Activated CD4-positive, alpha-beta T cell treated with anti-CD3 and anti-CD28 coated beads, Interleukin-2, amount 50 U/mL, for 1 hour (primary cell): Measurements from ENCODE around the gene CCND3.

Experiments
- DNase-seq: peaks from one replicate; pipeline ENCODE4 v3.0.0-alpha.2; 2020

CCND3 gene

GRCh38 chr6:41920921-41921711, 20.5 kb downstream of the CCND3 start, which contains the start of the genes BYSL and MED20:
Gene BYSL, plus strand, starts transcription at chr6:41921499. Its CDS starts 64 bp downstream, at chr6:41921563.
Gene MED20, minus strand, starts transcription at chr6:41921139. Its CDS starts 121 bp downstream, at chr6:41921018.
- DNase-seq: peak; percentile 92

- no peak for DNase-seq
Observed at GRCh38 chr6:41917528-41917927, 24.1 kb downstream of the CCND3 start.

GRCh38 chr6:41914869-41915530, 26.6 kb downstream of the CCND3 start:
- no peak for DNase-seq

DNA sequence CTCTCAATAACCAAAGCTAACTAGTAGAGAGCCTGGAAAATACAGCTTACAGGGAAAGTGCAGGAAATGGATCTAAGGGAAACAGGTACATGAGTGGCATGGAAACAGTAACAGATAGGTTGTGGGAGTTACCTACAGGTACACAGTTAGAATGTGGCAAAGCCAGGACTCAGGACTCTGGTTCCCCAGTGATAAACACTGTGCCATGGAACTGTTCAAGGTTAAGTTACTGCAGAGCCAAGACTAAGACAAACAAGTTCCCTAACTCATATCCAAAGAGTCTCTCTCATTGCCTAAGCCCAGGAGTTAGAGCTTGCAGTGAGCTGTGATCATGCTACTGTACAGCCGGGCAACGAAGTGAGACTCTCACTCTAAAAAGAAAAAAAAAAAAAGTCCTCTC, 27.3 kb downstream of the CCND3 start:
- DNase-seq: no peak

GRCh38 chr6:41909727-41910126, 31.9 kb downstream of the CCND3 start:
- no peak for DNase-seq

DNA sequence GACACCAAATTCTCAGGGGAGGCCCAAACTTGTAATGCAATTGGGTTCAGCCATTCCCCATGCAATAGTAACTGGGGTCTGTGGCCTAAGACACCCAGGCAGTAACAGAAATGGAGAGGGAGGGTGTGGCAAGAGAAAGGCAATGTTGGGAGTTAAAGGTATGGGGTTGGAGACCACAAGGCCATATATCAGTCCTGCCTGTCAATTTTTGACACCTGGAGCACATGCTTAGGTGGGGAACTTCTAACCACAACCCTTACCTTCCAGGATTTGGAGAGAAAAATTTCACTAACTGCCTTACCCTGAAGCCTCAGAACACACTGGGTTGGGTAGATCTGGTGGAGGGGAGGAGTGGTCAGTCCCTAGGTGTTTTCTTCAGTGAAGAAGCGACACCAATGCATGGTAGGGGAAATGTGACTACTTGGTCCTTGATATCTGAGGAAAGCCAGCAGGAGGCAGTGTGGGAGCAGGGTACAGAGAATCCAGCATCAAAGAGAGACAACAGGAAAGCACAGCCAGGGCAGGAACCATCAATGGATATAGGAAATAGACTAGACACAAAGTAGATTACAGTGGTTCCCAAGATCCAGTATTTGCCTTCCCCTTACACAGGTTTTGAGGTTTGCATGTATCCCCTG, 39.6 kb downstream of the CCND3 start:
- peak; percentile 56 for DNase-seq

DNA sequence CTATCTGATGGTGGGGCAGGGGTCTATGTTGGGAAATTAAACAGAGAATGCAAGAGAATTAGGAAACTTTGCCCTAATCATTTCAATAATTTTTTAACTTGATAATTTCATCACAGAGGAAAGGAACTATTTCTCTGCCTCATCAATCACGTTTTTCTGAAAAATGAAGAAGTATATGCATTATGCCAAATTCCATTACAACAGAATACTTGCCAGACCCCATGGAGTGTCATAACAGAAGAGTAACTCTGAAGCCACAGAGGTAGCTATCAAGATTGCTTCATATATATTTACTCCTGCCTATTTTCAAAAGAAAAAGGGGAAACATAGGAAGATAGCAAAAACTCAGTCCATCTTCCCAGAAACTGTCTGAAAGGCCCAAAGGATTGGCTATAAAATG, 40.7 kb downstream of the CCND3 start:
- no peak for DNase-seq

DNA sequence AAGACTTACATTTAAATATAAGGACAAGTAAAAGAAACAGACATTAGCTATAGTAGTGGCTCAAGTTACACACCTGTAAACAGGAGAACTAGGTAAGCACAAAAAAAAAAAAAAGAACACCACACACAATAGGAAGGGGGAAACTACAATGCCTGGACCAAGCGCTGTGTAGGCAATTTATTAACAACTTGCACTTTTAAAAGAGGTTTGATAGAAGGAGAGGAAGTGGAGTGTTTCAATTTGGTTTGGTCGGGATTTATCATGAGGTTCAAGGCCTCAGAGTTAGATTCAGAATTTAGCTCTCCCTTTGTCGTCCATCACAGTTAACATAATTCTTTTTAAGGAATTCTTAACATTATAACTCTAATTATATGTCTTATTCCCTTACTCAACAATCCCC, 45.3 kb downstream of the CCND3 start:
- no peak for DNase-seq

GRCh38 chr6:41895300-41896233, 46.0 kb downstream of the CCND3 start, which contains the start of gene USP49:
Gene USP49, minus strand, starts transcription at chr6:41895375. Its CDS starts 88,392 bp downstream, at chr6:41806983.
- peak; percentile 92 for DNase-seq

DNA sequence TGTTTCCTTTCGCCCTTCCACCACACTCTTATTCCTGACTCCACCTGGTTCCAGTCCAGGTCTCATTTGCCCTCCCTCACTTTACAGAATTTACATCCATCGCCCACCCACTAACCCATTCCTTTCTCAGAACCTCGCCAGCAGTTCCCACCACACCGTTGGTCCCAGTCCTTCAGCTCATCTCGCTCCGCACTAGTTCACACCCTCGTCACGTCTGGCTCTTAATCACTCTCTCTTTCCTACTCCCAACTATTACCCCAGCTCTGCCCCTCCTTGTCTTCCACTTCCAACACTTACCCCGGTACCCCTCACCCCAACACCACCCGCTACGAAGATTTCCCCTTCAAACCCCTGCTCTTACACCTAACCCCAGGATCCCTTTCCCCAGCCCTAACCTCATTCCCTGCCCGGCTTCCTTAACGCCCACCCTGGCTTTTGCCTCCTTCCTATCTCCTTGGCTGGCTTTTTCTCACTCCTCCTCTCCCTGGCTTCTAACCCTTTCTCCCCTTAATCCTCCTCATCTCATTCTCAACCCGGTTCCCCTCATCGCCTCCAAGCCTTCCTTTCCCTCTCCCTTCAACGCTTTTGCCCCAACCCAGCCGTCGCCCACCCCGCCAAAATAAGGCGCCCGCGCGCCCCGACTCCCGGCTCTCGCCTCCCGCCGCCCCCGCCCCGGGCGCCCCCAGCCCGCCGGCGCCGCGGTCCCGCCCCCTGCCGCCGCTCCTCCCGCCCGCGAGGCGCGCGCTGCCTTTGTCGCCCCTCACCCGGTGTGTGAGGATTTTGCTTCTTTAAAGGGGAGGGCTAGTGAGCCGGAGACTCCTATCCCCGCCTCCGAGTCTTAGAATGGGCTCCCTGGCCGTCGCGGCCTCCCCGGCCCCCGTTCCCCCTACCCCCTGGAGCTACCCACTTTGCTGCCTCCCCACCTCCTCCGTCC, 47.0 kb downstream of the CCND3 start:
- no peak for DNase-seq

DNA sequence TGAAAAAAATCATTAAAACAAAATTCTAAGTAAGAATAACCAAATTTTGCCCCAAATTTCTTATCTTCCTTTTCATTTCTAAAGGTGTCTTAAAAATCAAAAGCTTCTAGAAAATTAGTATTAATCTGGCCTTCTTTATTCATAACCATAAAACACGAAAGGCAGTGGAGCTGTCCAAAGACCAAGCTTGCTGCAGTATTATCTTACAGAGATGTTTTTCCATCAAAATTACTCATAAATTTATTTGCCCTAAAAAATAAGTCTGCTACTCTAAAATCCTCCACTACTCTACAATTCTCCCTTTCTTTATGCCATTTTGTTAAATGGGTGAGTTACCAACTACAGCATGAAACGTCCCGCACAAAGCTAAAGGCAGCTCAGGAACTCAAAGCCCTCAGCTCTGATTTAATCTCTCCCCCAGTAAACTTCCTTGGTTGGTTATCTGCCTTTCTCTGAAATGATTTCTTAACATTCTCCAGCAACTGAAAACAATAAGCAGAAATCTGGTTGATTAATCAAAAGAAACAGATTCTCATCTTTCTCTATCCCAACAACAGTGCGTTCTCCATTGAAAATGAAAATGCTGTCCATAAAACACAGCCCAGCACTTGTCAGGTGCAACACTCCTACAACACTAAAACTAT, 48.6 kb downstream of the CCND3 start:
- DNase-seq: no peak

DNA sequence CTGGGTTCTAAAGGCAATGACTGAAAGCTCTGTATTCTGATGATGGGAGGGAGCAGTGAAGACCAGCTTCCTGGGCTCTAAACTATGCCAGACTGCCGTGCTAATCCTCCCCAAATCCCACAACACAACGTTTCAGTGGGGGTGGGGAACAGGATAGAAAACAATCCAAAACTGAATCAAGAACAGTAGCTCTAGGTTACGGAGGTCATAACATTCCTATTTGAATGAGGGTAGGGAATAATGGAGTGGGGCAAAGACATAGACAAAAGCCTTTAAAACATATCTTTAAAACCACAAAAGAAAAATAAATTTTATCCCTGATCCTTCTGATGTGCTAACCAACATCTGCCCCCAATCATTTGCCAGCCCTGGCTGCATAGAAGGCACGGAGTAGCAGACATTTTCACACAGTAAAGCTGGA, 54.3 kb downstream of the CCND3 start:
- DNase-seq: no peak

GRCh38 chr6:41885930-41886329, 55.7 kb downstream of the CCND3 start:
- no peak for DNase-seq

DNA sequence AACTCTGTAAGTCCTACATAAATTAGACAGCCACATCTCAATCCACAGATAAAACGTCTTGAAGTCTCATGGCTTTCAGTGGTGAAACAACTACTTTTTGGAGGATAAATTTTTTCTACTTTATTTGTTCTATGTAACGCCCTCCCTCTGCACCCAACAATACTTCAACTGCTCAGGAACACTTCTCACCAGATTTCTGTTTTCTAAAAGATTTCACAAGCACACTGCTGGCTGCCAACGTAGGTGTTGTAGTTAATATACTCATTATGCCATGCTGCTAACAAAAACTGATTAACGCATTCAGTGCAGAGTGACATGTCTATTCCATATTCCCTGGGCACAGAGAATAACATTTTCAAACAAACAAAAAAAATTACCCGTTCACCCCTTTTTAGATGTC, 56.7 kb downstream of the CCND3 start:
- no peak for DNase-seq
